ENCODE results near the gene MICAL1.
A peak's percentile ranks its signal among the peaks of the same experiment; 100 is the strongest.

MICAL1 gene

GRCh38 chr6:109453594-109454495 is 1.7 kb downstream of the MICAL1 start:
- peaks cover 0 to 27% of the 10 kb centered on the region in 2 experiments; a peak in 1 of 3 replicates for H3K36me3 ChIP-seq (ENCODE audit: control insufficient read depth in 2 of 2, insufficient read depth in 1 of 2, low read length in 2 of 2)
- H3K4me3 ChIP-seq (ENCODE audit: low read depth, low read length): no peak overlapping the region
- no peaks in the 10 kb centered on the region for H3K9me3 ChIP-seq (ENCODE audit: control insufficient read depth, insufficient read depth, low read depth, low read length)
- H3K27ac ChIP-seq (ENCODE audit: extremely low read depth, low read depth, low read length): no peak overlapping the region
- no peaks in the 10 kb centered on the region for H3K4me1 ChIP-seq (ENCODE audit: control insufficient read depth, insufficient read depth, low read length)
- POLR2A ChIA-PET: interaction anchor here (1.3 to 5.2 kb wide), 4 partner anchors 9 to 71 kb away, joined by 3 to 39 read pairs (median 8); partner anchors contain the start of genes CD164, PPIL6 and SMPD2
- CTCF ChIA-PET: interaction anchor here (1.8 to 3.3 kb wide), 2 partner anchors 12 to 71 kb away, joined by 4 to 21 read pairs; partner anchors contain the start of genes PPIL6 and SMPD2
- TF ChIP-seq ZIC2 (tag by site-specific recombination; IDR thresholded peaks at IDR 0.05): peak; percentile 73
- no peak for TF ChIP-seq KLF10 (tag by site-specific recombination; IDR thresholded peaks at IDR 0.05)
- TF ChIP-seq GLIS2 (tag by site-specific recombination; IDR thresholded peaks at IDR 0.05): 0 out of 2 replicates have a peak, but pooled peaks have one; percentile 30
- TF ChIP-seq ZNF600 (tag by site-specific recombination; IDR thresholded peaks at IDR 0.05): 0 out of 2 replicates have a peak, but pooled peaks have one; percentile 1

- no peak overlapping the region for H3K4me3 ChIP-seq (ENCODE audit: low read depth, low read length)
- TF ChIP-seq ZNF433 (tag by site-specific recombination; IDR thresholded peaks at IDR 0.05; ENCODE audit: low read depth) (no peak), ZNF600 (tag by site-specific recombination; IDR thresholded peaks at IDR 0.05) (0 out of 2 replicates have a peak, but pooled peaks have one; percentile 10), ZNF324 (tag by site-specific recombination; IDR thresholded peaks at IDR 0.05) (no peak), ZNF341 (tag by site-specific recombination; IDR thresholded peaks at IDR 0.05; ENCODE audit: low read depth) (0 out of 2 replicates have a peak, but pooled peaks have one; percentile 28), ZNF529 (tag by site-specific recombination; IDR thresholded peaks at IDR 0.05; ENCODE audit: insufficient replicate concordance) (no peak), BCL11A (tag by site-specific recombination; IDR thresholded peaks at IDR 0.05; ENCODE audit: low read depth) (no peak), ZNF311 (tag by site-specific recombination; IDR thresholded peaks at IDR 0.05; ENCODE audit: borderline replicate concordance) (no peak)
- H3K9me3 ChIP-seq (ENCODE audit: control insufficient read depth, insufficient read depth, low read depth, low read length): no peaks in the 10 kb centered on the region
- H3K4me1 ChIP-seq (ENCODE audit: control insufficient read depth, insufficient read depth, low read length): no peaks in the 10 kb centered on the region
- ChIA-PET CTCF (interaction anchor here (1.8 to 3.3 kb wide), 2 partner anchors 11 to 70 kb away, joined by 4 to 21 read pairs; partner anchors contain the start of genes PPIL6 and SMPD2), POLR2A (interaction anchor here (1.4 to 5.2 kb wide), 2 partner anchors 8 to 12 kb away, joined by 13 to 39 read pairs; partner anchors contain the start of genes PPIL6 and SMPD2)
- H3K27ac ChIP-seq (ENCODE audit: extremely low read depth, low read depth, low read length): no peak overlapping the region
- H3K36me3 ChIP-seq (ENCODE audit: control insufficient read depth in 2 of 2, insufficient read depth in 1 of 2, low read length in 2 of 2): peaks cover 0 to 23% of the 10 kb centered on the region in 2 experiments; a peak in 1 of 3 replicates
Measured at GRCh38 chr6:109453156-109453555, 2.4 kb downstream of the MICAL1 start.

DNA sequence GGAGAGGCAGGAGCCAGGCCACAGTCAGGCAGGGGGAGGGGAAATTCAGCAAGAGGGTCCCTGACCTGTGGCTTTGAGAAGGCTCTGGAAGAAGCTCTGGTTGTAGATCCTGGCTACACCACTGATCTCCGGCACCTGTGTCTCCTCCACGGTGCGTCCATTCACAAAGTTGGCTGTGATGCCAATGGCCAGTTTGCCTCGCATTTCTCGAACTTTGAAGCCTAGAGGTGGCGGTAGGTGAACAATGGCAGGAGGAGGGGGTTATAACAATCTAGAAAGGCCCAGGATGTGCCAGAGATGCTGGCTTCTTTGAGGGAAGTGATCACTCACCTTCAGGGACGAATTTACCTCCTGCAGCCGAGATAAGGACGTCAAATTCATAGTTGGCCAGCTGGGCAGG is 3.4 kb downstream of the MICAL1 start:
- TF ChIP-seq FEZF1 (tag by site-specific recombination; IDR thresholded peaks at IDR 0.05) (no peak), KLF10 (tag by site-specific recombination; IDR thresholded peaks at IDR 0.05) (no peak), KLF1 (tag by site-specific recombination; IDR thresholded peaks at IDR 0.05) (no peak), SP3 (tag by site-specific recombination; IDR thresholded peaks at IDR 0.05) (no peak), ZNF600 (tag by site-specific recombination; IDR thresholded peaks at IDR 0.05) (no peak)
- TF ChIP-seq, protein P1, sequence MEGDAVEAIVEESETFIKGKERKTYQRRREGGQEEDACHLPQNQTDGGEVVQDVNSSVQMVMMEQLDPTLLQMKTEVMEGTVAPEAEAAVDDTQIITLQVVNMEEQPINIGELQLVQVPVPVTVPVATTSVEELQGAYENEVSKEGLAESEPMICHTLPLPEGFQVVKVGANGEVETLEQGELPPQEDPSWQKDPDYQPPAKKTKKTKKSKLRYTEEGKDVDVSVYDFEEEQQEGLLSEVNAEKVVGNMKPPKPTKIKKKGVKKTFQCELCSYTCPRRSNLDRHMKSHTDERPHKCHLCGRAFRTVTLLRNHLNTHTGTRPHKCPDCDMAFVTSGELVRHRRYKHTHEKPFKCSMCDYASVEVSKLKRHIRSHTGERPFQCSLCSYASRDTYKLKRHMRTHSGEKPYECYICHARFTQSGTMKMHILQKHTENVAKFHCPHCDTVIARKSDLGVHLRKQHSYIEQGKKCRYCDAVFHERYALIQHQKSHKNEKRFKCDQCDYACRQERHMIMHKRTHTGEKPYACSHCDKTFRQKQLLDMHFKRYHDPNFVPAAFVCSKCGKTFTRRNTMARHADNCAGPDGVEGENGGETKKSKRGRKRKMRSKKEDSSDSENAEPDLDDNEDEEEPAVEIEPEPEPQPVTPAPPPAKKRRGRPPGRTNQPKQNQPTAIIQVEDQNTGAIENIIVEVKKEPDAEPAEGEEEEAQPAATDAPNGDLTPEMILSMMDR (tag by site-specific recombination; IDR thresholded peaks at IDR 0.05): no peak
- Histone ChIP-seq H3K4me1 (ENCODE audit: control insufficient read depth, insufficient read depth, low read length) (no peaks in the 10 kb centered on the region), H3K27ac (ENCODE audit: extremely low read depth, low read depth, low read length) (no peak overlapping the region), H3K9me3 (ENCODE audit: control insufficient read depth, insufficient read depth, low read depth, low read length) (no peaks in the 10 kb centered on the region), H3K36me3 (ENCODE audit: control insufficient read depth in 2 of 2, insufficient read depth in 1 of 2, low read length in 2 of 2) (peaks cover 0 to 24% of the 10 kb centered on the region in 2 experiments; a peak in 1 of 3 replicates), H3K4me3 (ENCODE audit: low read depth, low read length) (no peak overlapping the region)
- ChIA-PET CTCF (interaction anchor here (0.6 to 1.8 kb wide), 3 partner anchors 18 to 69 kb away, joined by 3 to 4 read pairs (median 3); no protein-coding TSS in a partner anchor), POLR2A (interaction anchor here (0.7 to 2.8 kb wide), 2 partner anchors 11 to 30 kb away, joined by 3 to 17 read pairs; partner anchors contain the start of genes PPIL6 and SMPD2)
